Activated B cell treated with CpG ODN at 0.5 μM for 24 hours (primary cell): Measurements from ENCODE around the gene ASB3. TPM values are rescaled to one million over a fixed set of nuclear protein-coding genes. Genes with fewer than 3 reads are reported as not detected.
"Not testable (repeated sequence)": the region's sequence is repeated elsewhere in the genome, so short reads cannot be mapped to it uniquely, and the experiment has no call there.

Source experiments
- ATAC-seq: fragments of 200-7000 bp; cut with Tn5 transposase; one replicate; pipeline ENCODE4 v1.10.0; 2021; ENCODE audit warnings: low read depth, mild to moderate bottlenecking, moderate library complexity
- CTCF ChIA-PET: fragments of 350-600 bp; sonication (Branson Sonifier 250); formaldehyde crosslinking; loops from one replicate; lab custom pipeline; 2021; ENCODE audit warnings: antibody characterized with exemption; lab: Charles Lee
- POLR2A ChIA-PET: fragments of 350-600 bp; sonication (Branson Sonifier 250); formaldehyde crosslinking; loops from one replicate; lab custom pipeline; 2021; ENCODE audit warnings: antibody characterized with exemption; lab: Charles Lee
- DNase-seq: peaks from one replicate; pipeline ENCODE4 v3.0.0; 2022
- H3K27ac Mint-ChIP-seq: one replicate; pipeline ENCODE4 v1.8.0; 2020; ENCODE audit warnings: mixed read lengths
- H3K27me3 Mint-ChIP-seq: one replicate; pipeline ENCODE4 v1.8.0; 2021; ENCODE audit warnings: mixed read lengths
- H3K36me3 Mint-ChIP-seq: one replicate; pipeline ENCODE4 v1.8.0; 2021; ENCODE audit warnings: low read depth, mixed read lengths
- H3K4me1 Mint-ChIP-seq: one replicate; pipeline ENCODE4 v1.8.0; 2021; ENCODE audit warnings: mixed read lengths
- H3K4me3 Mint-ChIP-seq: one replicate; pipeline ENCODE4 v1.8.0; 2020; ENCODE audit warnings: mild to moderate bottlenecking, mixed read lengths
- H3K9me3 Mint-ChIP-seq: one replicate; pipeline ENCODE4 v1.8.0; 2020; ENCODE audit warnings: mixed read lengths
- intact Hi-C: fragments of 100-400 bp; cut with micrococcal nuclease; formaldehyde crosslinking; loops from one replicate; pipeline ENCODE4 v1.15.1; 2024
- total RNA-seq: library from RNA; stranded (reverse); gene quantifications from 2 replicates; pipeline ENCODE4 v1.2.3, GENCODE V29; 2022
- TF ChIP-seq, protein P1 (sequence below): fragments of 200-600 bp; IDR thresholded peaks from one replicate; pipeline ENCODE4 v1.8.0; 2022; ENCODE audit warnings: antibody characterized with exemption, mild to moderate bottlenecking

The ASB3 gene
- total RNA-seq, 1 donor from 2014 or later, result 22.8 TPM

DNA sequence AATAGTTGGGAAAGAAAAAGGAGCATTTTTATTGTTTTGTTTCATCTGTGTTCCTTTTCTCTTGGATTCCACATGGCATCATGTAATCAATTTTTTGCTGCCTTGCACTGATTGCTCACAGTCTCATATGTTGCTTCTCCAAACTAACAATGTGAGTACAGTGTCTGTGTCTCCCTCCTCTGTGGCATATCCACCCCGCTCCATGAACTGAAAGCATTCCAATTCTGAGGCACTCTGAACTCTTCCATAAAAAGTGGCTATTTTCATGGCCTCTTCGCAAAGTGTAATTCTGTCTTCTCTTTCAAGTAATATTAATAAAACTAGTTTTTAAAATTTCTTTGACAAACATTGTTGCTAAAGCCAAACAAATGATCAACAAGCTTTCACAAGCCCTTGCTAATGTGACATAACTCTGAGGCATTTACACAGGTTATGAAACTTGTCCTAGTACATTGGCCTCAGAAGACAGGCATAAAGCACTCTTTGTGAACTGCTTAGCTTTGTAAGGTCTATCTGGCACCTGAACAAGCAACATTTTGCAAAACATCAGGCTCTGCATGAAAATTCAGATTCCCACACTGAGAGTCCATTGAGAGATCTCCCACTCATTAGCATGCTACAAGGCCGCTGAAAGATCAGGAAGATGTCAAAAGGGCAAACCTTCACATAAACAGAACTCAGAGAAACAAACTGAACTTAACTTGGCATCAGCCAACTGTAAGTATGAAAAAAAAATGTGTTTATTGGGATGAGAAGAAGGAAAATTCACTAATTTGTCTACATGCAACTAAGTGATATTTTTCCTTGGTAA is 40.0 kb upstream of the ASB3 start:
- H3K4me3 Mint-ChIP-seq, result no peak overlapping the region
- peaks cover 3% of the 10 kb centered on the region for H3K9me3 Mint-ChIP-seq
- no peaks in the 10 kb centered on the region for H3K4me1 Mint-ChIP-seq
- ChIA-PET CTCF (no interaction called here), POLR2A (no interaction called here)
- TF ChIP-seq, protein P1, sequence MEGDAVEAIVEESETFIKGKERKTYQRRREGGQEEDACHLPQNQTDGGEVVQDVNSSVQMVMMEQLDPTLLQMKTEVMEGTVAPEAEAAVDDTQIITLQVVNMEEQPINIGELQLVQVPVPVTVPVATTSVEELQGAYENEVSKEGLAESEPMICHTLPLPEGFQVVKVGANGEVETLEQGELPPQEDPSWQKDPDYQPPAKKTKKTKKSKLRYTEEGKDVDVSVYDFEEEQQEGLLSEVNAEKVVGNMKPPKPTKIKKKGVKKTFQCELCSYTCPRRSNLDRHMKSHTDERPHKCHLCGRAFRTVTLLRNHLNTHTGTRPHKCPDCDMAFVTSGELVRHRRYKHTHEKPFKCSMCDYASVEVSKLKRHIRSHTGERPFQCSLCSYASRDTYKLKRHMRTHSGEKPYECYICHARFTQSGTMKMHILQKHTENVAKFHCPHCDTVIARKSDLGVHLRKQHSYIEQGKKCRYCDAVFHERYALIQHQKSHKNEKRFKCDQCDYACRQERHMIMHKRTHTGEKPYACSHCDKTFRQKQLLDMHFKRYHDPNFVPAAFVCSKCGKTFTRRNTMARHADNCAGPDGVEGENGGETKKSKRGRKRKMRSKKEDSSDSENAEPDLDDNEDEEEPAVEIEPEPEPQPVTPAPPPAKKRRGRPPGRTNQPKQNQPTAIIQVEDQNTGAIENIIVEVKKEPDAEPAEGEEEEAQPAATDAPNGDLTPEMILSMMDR, result no peak
- ATAC-seq, result no peak
- H3K36me3 Mint-ChIP-seq, result peaks cover 22% of the 10 kb centered on the region
- H3K27ac Mint-ChIP-seq, result no peak overlapping the region
- H3K27me3 Mint-ChIP-seq, result no peaks in the 10 kb centered on the region
- DNase-seq, result no peak
- intact Hi-C loops, result no loop called here

- no peaks in the 10 kb centered on the region for H3K4me1 Mint-ChIP-seq
- no peak for DNase-seq
- H3K27ac Mint-ChIP-seq, result no peak overlapping the region
- H3K27me3 Mint-ChIP-seq, result no peaks in the 10 kb centered on the region
- H3K4me3 Mint-ChIP-seq, result no peak overlapping the region
- H3K9me3 Mint-ChIP-seq, result peaks cover 3% of the 10 kb centered on the region
- ChIA-PET POLR2A (no interaction called here), CTCF (no interaction called here)
- no peak for ATAC-seq
- peaks cover 16% of the 10 kb centered on the region for H3K36me3 Mint-ChIP-seq
- intact Hi-C loops, result no loop called here
- TF ChIP-seq, protein P1, result no peak
Measured at GRCh38 chr2:53826030-53826410, 39.3 kb upstream of the ASB3 start.

DNA sequence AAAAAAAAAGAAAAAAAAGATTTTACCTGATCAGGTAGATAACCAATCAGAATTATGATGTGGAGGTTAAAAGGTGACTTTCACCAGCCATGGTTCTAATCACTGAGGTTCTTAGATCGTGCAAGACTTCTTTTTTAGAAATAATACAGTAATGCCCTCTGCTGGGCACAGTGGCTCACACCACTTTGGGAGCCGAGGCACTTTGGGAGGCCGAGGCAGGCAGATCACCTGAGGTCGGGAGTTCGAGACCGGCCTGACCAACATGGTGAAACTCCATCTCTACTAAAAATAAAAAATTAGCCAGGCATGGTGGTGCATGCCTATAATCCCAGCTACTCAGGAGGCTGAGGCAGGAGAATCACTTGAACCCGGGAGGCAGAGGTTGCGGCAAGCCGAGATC is 36.9 kb upstream of the ASB3 start:
- intact Hi-C loops, DNase-seq, CTCF ChIA-PET, H3K9me3 Mint-ChIP-seq, H3K4me3 Mint-ChIP-seq, H3K27me3 Mint-ChIP-seq, ATAC-seq, H3K27ac Mint-ChIP-seq, H3K4me1 Mint-ChIP-seq: not testable (repeated sequence)
- peaks cover 25% of the 10 kb centered on the region for H3K36me3 Mint-ChIP-seq
- POLR2A ChIA-PET, result interaction anchor here (0.7 kb wide), 1 partner anchor 1592 kb away, joined by 4 read pairs; no protein-coding TSS in a partner anchor

DNA sequence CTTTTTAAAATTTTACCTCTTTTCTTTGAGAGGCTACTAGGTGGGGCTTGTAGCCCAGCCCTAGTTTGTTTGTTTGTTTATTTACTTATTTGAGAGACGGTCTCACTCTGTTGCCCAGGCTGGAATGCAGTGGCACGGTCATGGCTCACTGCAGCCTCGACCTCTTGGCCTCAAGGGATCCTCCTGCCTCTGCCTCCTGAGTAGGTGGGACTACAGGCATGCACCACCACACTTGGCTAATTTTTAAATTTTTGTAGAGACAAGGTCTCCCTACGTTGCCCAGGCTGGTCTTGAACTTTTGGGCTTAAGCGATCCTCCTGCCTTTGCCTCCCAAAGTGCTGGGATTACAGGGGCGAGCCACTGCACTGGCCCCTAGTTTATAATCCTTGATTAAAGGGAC is 35.1 kb upstream of the ASB3 start:
- no peak for DNase-seq
- no peaks in the 10 kb centered on the region for H3K9me3 Mint-ChIP-seq
- H3K36me3 Mint-ChIP-seq, result peaks cover 29% of the 10 kb centered on the region
- ChIA-PET POLR2A (no interaction called here), CTCF (no interaction called here)
- H3K27ac Mint-ChIP-seq, result no peak overlapping the region
- H3K27me3 Mint-ChIP-seq, result no peaks in the 10 kb centered on the region
- no peaks in the 10 kb centered on the region for H3K4me1 Mint-ChIP-seq
- H3K4me3 Mint-ChIP-seq, result no peak overlapping the region
- intact Hi-C loops, result no loop called here
- no peak for ATAC-seq
- TF ChIP-seq, protein P1, result no peak

DNA sequence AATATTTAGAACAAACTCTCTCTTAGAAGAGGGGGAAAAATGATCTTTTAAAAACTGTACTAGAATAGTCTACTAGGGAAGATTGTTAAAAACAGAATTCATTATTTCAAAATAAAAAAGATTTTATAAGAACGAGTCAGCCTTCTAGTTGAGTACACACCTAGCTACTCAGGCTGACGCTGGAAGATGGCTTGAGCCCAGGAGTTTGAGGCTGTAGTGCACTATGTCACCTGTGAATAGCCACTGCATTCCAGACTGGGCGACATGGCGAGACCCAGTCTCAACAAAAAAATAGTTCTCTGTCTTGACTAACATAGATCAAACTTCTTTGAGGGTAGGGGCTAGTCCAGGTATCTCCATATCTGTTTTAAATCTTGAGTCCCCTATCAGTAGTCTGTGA is 34.0 kb upstream of the ASB3 start:
- Mint-ChIP-seq H3K4me1 (no peaks in the 10 kb centered on the region), H3K27ac (no peak overlapping the region), H3K9me3 (no peaks in the 10 kb centered on the region), H3K4me3 (no peak overlapping the region), H3K36me3 (peaks cover 38% of the 10 kb centered on the region), H3K27me3 (no peaks in the 10 kb centered on the region)
- no peak for DNase-seq
- intact Hi-C loops, result no loop called here
- ChIA-PET POLR2A (no interaction called here), CTCF (no interaction called here)
- TF ChIP-seq, protein P1, result no peak
- ATAC-seq, result no peak
